Measurements from ENCODE around the gene UTS2. TPM values are rescaled to one million over a fixed set of nuclear protein-coding genes. Genes with fewer than 3 reads are reported as not detected.

Gene UTS2
- polyA plus RNA-seq, 2 of the 4 experiments (the other 2 are of a cell fraction) = not detected

GRCh38 chr1:7868070-7868780, 15.4 kb upstream of the UTS2 start:
- ATAC-seq (no peak), FAIRE-seq (no peak), DNase-seq (ENCODE audit: low read depth in 1 of 2, low spot score in 1 of 2) (no peak)
- TF ChIP-seq TFCP2L1 (CRISPR knock-in tag; IDR thresholded peaks at IDR 0.05) (no peak), FOSB (CRISPR knock-in tag; IDR thresholded peaks at IDR 0.05) (no peak), HES2 (IDR thresholded peaks at IDR 0.05) (no peak), BHLHE40 (IDR thresholded peaks at IDR 0.05; ENCODE audit: low read depth, low read length) (no peak), RAD21 (conservative IDR thresholded peaks at IDR 0.05 in 1 of 2, IDR thresholded peaks at IDR 0.05 in 1 of 2) (no peak), SREBF2 (IDR thresholded peaks at IDR 0.05) (no peak)
- ChIA-PET CTCF (interaction anchor here (1.2 kb wide), 1 partner anchor 35 kb away, joined by 4 read pairs; no protein-coding TSS in a partner anchor), POLR2A (no interaction called here)
- Histone ChIP-seq H3K27ac (no peak overlapping the region), H3K9me3 (no peaks in the 10 kb centered on the region), H3K4me2 (no peak overlapping the region), H3K4me3 (no peak overlapping the region), H3K4me1 (no peaks in the 10 kb centered on the region)
- WGBS (ENCODE audit: missing lambda C conversion rate) = 82% methylated on average over 9 of the region's 10 CpGs

DNA sequence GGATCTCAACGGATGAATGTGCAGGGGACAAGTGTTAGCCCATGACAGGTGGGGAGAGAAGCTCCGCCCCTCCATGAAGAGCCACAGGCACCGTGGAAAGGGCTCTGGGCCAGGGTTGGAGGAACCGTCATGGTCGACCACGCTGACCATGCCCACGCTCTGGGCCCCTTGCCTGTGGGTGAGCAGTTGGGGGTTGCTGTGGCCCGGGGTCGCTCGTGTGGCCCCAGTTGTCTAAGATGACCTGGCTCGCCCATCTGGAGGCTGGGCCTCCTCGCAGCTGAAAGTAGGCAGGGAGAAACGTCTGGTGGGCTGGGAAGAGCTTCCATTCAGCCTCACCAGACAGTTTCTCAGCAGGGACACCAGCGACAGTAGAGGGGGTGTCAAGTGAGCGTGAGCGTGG, 13.1 kb upstream of the UTS2 start:
- 70% methylated on average over 14 of the region's 16 CpGs for WGBS (ENCODE audit: missing lambda C conversion rate)
- ATAC-seq (no peak), FAIRE-seq (no peak), DNase-seq (ENCODE audit: low read depth in 1 of 2, low spot score in 1 of 2) (no peak)
- Histone ChIP-seq H3K4me1 (no peaks in the 10 kb centered on the region), H3K27ac (no peak overlapping the region), H3K4me2 (no peak overlapping the region), H3K9me3 (no peaks in the 10 kb centered on the region), H3K4me3 (no peak overlapping the region)
- TF ChIP-seq ESRRA (IDR thresholded peaks at IDR 0.05; ENCODE audit: borderline replicate concordance, low read length) (no peak), JUN (IDR thresholded peaks at IDR 0.05) (no peak)
- POLR2A ChIA-PET = no interaction called here
- CTCF ChIA-PET = no interaction called here

- POLR2A ChIA-PET = no interaction called here
- DNase-seq (ENCODE audit: low read depth in 1 of 2, low spot score in 1 of 2) = no peak
- ATAC-seq = no peak
- TF ChIP-seq NPAS2 (CRISPR knock-in tag; IDR thresholded peaks at IDR 0.05; ENCODE audit: borderline replicate concordance) (no peak), KDM1A (IDR thresholded peaks at IDR 0.05; ENCODE audit: low read depth) (no peak), FOSL2 (IDR thresholded peaks at IDR 0.05) (no peak), FOSL2 (CRISPR knock-in tag; IDR thresholded peaks at IDR 0.05) (no peak), MAX (IDR thresholded peaks at IDR 0.05) (no peak), RARB (CRISPR knock-in tag; IDR thresholded peaks at IDR 0.05) (no peak), EHMT2 (IDR thresholded peaks at IDR 0.05; ENCODE audit: low read depth) (no peak), CEBPB (IDR thresholded peaks at IDR 0.05) (no peak), CBX8 (IDR thresholded peaks at IDR 0.05) (no peak), CHD4 (IDR thresholded peaks at IDR 0.05; ENCODE audit: borderline replicate concordance) (no peak), HEYL (CRISPR knock-in tag; IDR thresholded peaks at IDR 0.05) (no peak), PHF8 (IDR thresholded peaks at IDR 0.05; ENCODE audit: borderline replicate concordance, low read depth) (no peak), ZC3H11A (IDR thresholded peaks at IDR 0.05) (no peak), SREBF2 (IDR thresholded peaks at IDR 0.05) (no peak), RNF2 (IDR thresholded peaks at IDR 0.05; ENCODE audit: borderline replicate concordance, low read depth) (no peak), TFCP2L1 (CRISPR knock-in tag; IDR thresholded peaks at IDR 0.05) (no peak), ZNF302 (CRISPR knock-in tag; IDR thresholded peaks at IDR 0.05) (no peak), RCOR1 (IDR thresholded peaks at IDR 0.05; ENCODE audit: low read depth, low read length) (no peak)
- TF ChIP-seq, protein P1, sequence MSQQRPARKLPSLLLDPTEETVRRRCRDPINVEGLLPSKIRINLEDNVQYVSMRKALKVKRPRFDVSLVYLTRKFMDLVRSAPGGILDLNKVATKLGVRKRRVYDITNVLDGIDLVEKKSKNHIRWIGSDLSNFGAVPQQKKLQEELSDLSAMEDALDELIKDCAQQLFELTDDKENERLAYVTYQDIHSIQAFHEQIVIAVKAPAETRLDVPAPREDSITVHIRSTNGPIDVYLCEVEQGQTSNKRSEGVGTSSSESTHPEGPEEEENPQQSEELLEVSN (IDR thresholded peaks at IDR 0.05; ENCODE audit: borderline replicate concordance, low read depth) = no peak
- H3K4me1 ChIP-seq = no peaks in the 10 kb centered on the region
- H3K9me3 ChIP-seq = no peaks in the 10 kb centered on the region
- no peak overlapping the region for H3K27ac ChIP-seq
- no peak for FAIRE-seq
- no peak overlapping the region for H3K4me2 ChIP-seq
- 77% methylated on average over 8 of the region's 17 CpGs for WGBS (ENCODE audit: missing lambda C conversion rate)
- CTCF ChIA-PET = no interaction called here
- H3K4me3 ChIP-seq = no peak overlapping the region
Observed at GRCh38 chr1:7863756-7864328, 11.0 kb upstream of the UTS2 start.

Measured in A549 (cell line).